K562 (cell line): ENCODE measurements around the gene VWA8. TPM values are rescaled to one million over a fixed set of nuclear protein-coding genes. Genes with fewer than 3 reads are reported as not detected.
"Not testable (repeated sequence)": the region's sequence is repeated elsewhere in the genome, so short reads cannot be mapped to it uniquely, and the experiment has no call there.

Experiments used
- ATAC-seq: fragments of 200-7000 bp; cut with Tn5 transposase; 3 replicates; pipeline ENCODE4 v1.9.1; 2020; ENCODE audit warnings: moderate library complexity
- BruUV-seq: library from RNA; stranded (reverse); fragments of 400-500 nt; replicated peaks from 2 replicates; lab custom pipeline; 2021; lab: Mats Ljungman, UMichigan
- CTCF ChIA-PET: fragments of 300-600 bp; formaldehyde crosslinking; extraction: SDS; loops from one replicate; lab custom pipeline; 2021; ENCODE audit warnings: low intra/inter-chr PET ratio; lab: Yijun Ruan, JAX
- POLR2A ChIA-PET: fragments of 300-600, 350-650 bp; sonication (Branson Sonifier 250); formaldehyde crosslinking; extraction: SDS; loops from one replicate; lab custom pipeline; 2021; ENCODE audit warnings: antibody characterized with exemption, inconsistent platforms; lab: Yijun Ruan, JAX
- DNase-seq, 4 experiments: peaks; one replicate each; pipeline versions ENCODE4 v3.0.0 to v3.0.0-alpha.2; 2011 to 2018; ENCODE audit warnings: low spot score in 3 of 4, mixed read lengths in 3 of 4; ENCODE audit errors: extremely low read depth in 1 of 4
- FAIRE-seq: peaks from 2 replicates; lab custom pipeline; 2011; peaks lifted over from hg19 to GRCh38; lab: Jason Lieb, UNC
- H2AFZ ChIP-seq: 2 replicates; pipeline ENCODE4 v1.6.0; 2011; ENCODE audit warnings: low read depth, low read length, control low read depth, inconsistent platforms
- H3K27ac ChIP-seq: fragments of 200-600 bp; 3 replicates; pipeline ENCODE4 v1.8.0; 2011; ENCODE audit warnings: low read depth, mild to moderate bottlenecking, control low read depth, inconsistent platforms, low read length, moderate library complexity, mixed read lengths; ENCODE audit errors: extremely low read depth
- H3K27me3 ChIP-seq, 2 experiments: fragments of 300-600 bp in 1 of 2; 2 replicates in 1 of 2; 3 replicates in 1 of 2; pipeline versions ENCODE4 v1.6.0 to v1.8.0; 2011; ENCODE audit warnings: inconsistent platforms in 2 of 2, low read length in 2 of 2, mild to moderate bottlenecking in 1 of 2, mixed read lengths in 1 of 2, moderate library complexity in 1 of 2; ENCODE audit not compliant: control insufficient read depth in 2 of 2, insufficient read depth in 2 of 2
- H3K36me3 ChIP-seq: fragments of 300-600 bp; 3 replicates; pipeline ENCODE4 v1.8.0; 2011; ENCODE audit warnings: mild to moderate bottlenecking, low read length, inconsistent platforms; ENCODE audit not compliant: control insufficient read depth, insufficient read depth
- H3K4me1 ChIP-seq, 2 experiments: fragments of 200-600 bp in 1 of 2; replicated peaks in 1 of 2; 2 replicates in 1 of 2; 3 replicates in 1 of 2; pipeline versions ENCODE4 v1.5.1 to v1.8.0; 2011; ENCODE audit warnings: inconsistent platforms in 2 of 2, low read length in 2 of 2, mild to moderate bottlenecking in 1 of 2, mixed read lengths in 1 of 2, moderate library complexity in 1 of 2; ENCODE audit not compliant: control insufficient read depth in 2 of 2, insufficient read depth in 2 of 2
- H3K4me2 ChIP-seq: 2 replicates; pipeline ENCODE4 v1.6.1; 2011; ENCODE audit warnings: low read length, control low read depth, inconsistent platforms, mixed read lengths; ENCODE audit not compliant: insufficient read depth
- H3K4me3 ChIP-seq: fragments of 200-600 bp; sonication (generic), shearing (Covaris generic); 2 replicates; pipeline ENCODE4 v1.5.1; 2016; ENCODE audit warnings: control low read depth, inconsistent platforms
- H3K79me2 ChIP-seq: fragments of 200-600 bp; 3 replicates; pipeline ENCODE4 v1.8.0; 2011; ENCODE audit warnings: low read length, inconsistent platforms; ENCODE audit not compliant: control insufficient read depth, insufficient read depth
- H3K9ac ChIP-seq, 2 experiments: 2 replicates each; pipeline versions ENCODE4 v1.6.0 to v1.6.1; 2011; ENCODE audit warnings: low read depth in 2 of 2, low read length in 2 of 2, control low read depth in 1 of 2, inconsistent platforms in 1 of 2, mild to moderate bottlenecking in 1 of 2, mixed read lengths in 1 of 2; ENCODE audit not compliant: insufficient read depth in 1 of 2
- H3K9me1 ChIP-seq: one replicate; pipeline ENCODE4 v1.6.0; 2011; ENCODE audit warnings: inconsistent platforms, mild to moderate bottlenecking, low read length, moderate library complexity; ENCODE audit not compliant: control insufficient read depth, insufficient read depth
- H3K9me3 ChIP-seq: replicated peaks from 2 replicates; pipeline ENCODE4 v1.5.1; 2011; ENCODE audit warnings: low read depth, low read length, inconsistent platforms; ENCODE audit not compliant: control insufficient read depth, insufficient read depth
- H4K20me1 ChIP-seq: replicated peaks from 2 replicates; pipeline ENCODE4 v1.6.1; 2011; ENCODE audit warnings: low read length, inconsistent platforms, mixed read lengths; ENCODE audit not compliant: control insufficient read depth, insufficient read depth
- CTCF ChIP-seq, 3 experiments: IDR thresholded peaks in 2 of 3; conservative IDR thresholded peaks in 1 of 3; 2 replicates each; pipeline ENCODE4 v1.5.1; 2011 to 2012; ENCODE audit warnings: low read length in 3 of 3, mild to moderate bottlenecking in 3 of 3, control low read depth in 2 of 3, improper control_type of control experiment in 1 of 3, inconsistent platforms in 1 of 3, low read depth in 1 of 3, mixed read lengths in 1 of 3, moderate library complexity in 1 of 3; ENCODE audit not compliant: insufficient read depth in 2 of 3
- ZNF282 ChIP-seq: sonication (generic); formaldehyde crosslinking; IDR thresholded peaks from 2 replicates; pipeline ENCODE4 v1.8.1; 2023; ENCODE audit warnings: missing genetic modification reagents
- ZNF316 ChIP-seq: fragments of 450-650 bp; IDR thresholded peaks from 2 replicates; pipeline ENCODE4 v1.6.1; 2016
- ZNF436 ChIP-seq: fragments of 250-450, 450-650 bp; sonication (Bioruptor Pico); formaldehyde crosslinking; IDR thresholded peaks from 2 replicates; pipeline ENCODE4 v1.7.0; 2020; ENCODE audit warnings: mild to moderate bottlenecking
- WGBS: fragments of 100-300 bp; shearing (Covaris generic); methylation state at CpG from one replicate; pipeline ENCODE4 v1.1.6; 2016; ENCODE audit warnings: low coverage, mixed read lengths; ENCODE audit not compliant: insufficient coverage; ENCODE audit errors: missing lambda C conversion rate; 5-methylcytosine and 5-hydroxymethylcytosine counted together
- in situ Hi-C: fragments of 300-500 bp; cut with MboI; formaldehyde crosslinking; loops from 4 replicates; pipeline ENCODE4 v1.15.0; 2018; ENCODE audit warnings: inconsistent platforms, mixed read lengths
- intact Hi-C: fragments of 100-400 bp; cut with micrococcal nuclease; formaldehyde crosslinking; loops from 2 replicates; pipeline ENCODE4 v1.14.2; 2022
- polyA plus RNA-seq, 8 experiments: library from polyadenylated mRNA; depleted of rRNA in 4 of 8; stranded (reverse) in 5 of 8; unstranded in 3 of 8; fragments of >200 nt; fragmentation: Nextera tagmentation in 2 of 8; fragmentation: Illumina TruSeq in 1 of 8; extraction: Ambion mirVana in 2 of 8; extraction: Trizol in 1 of 8; gene quantifications; 2 replicates each; pipeline versions ENCODE4 v1.2.1 to v1.2.3, GENCODE V29; 2011 to 2014; ENCODE audit warnings: inconsistent platforms in 1 of 8, missing spikeins in 1 of 8
- total RNA-seq, 7 experiments: library from RNA; depleted of rRNA in 6 of 7; stranded (reverse); fragments of >200 nt in 6 of 7; fragmentation: Illumina TruSeq in 2 of 7; extraction: Trizol in 2 of 7; gene quantifications; 2 replicates each; pipeline versions ENCODE4 v1.2.1 to v1.2.3, GENCODE V29; 2011 to 2021; ENCODE audit warnings: low replicate concordance in 1 of 7

Gene VWA8
- total and polyA plus RNA-seq, 9 of the 15 experiments (the other 6 are each of a cell fraction or from before 2014, with no cell fraction given) = 2.1 to 18.5 (median 13.3) TPM

- Histone ChIP-seq H3K27ac (no peak overlapping the region), H3K27me3 (no peaks in the 10 kb centered on the region), H3K36me3 (no peaks in the 10 kb centered on the region), H3K9me3 (no peaks in the 10 kb centered on the region), H4K20me1 (no peaks in the 10 kb centered on the region), H3K9me1 (no peaks in the 10 kb centered on the region), H3K79me2 (no peaks in the 10 kb centered on the region), H3K4me1 (no peaks in the 10 kb centered on the region), H3K4me3 (no peak overlapping the region), H3K4me2 (no peak overlapping the region), H3K9ac (no peak overlapping the region), H2AFZ (no peak overlapping the region)
- POLR2A ChIA-PET = no interaction called here
- CTCF ChIA-PET = no interaction called here
- in situ Hi-C loops = no loop called here
- peak in 3 of 4 experiments; percentile 11 to 25 (median 24) for DNase-seq
- WGBS = 46% methylated on average over 3 of the region's 3 CpGs
- ATAC-seq = 0 out of 3 replicates have a peak, but pooled peaks have one; percentile 47
- intact Hi-C loops = no loop called here
- BruUV-seq = no TSS peak
- no peak for FAIRE-seq
- TF ChIP-seq ZNF282 (CRISPR knock-in tag) = no peak
- TF ChIP-seq CTCF (IDR thresholded peaks at IDR 0.05 in 2 of 3, conservative IDR thresholded peaks at IDR 0.05 in 1 of 3; ENCODE audit: insufficient read depth in 2 of 3, low read depth in 1 of 3, low read length in 3 of 3) = peak in 1 of 3 experiments; percentile 34; a peak in 1 of 6 replicates
These were observed 311.2 kb downstream of the VWA8 start for GRCh38 chr13:41649659-41650058.

DNA sequence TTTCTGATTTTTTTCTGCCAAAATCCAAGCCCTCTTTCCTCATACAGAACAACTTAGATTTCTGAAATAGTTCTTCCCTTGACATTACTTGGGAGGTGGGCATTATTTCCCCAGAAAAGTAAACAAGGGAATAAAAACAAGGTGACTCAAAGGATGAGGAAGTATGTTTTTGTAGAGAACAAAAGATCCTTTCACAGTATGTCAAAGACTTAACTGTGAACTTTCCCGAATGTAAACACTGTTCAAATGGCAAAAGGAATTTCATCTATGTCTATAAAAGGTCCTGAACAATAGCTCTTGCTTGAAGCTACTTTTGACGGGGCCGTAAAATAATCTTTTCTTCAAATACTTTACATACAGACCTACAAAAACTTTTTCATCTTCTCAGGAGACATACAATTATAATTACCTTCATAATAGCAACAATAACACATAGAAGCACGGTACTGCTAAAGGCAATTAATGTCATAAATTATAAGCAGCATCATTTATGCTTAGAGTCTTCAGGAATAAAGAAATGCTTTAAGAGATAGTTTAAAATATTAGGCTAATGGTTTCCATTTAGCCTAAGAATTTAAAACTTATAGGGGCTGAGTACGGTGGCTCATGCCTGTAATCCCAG is 312.5 kb downstream of the VWA8 start:
- POLR2A ChIA-PET = no interaction called here
- Histone ChIP-seq H3K9me3 (no peaks in the 10 kb centered on the region), H3K4me1 (no peaks in the 10 kb centered on the region), H3K27me3 (no peaks in the 10 kb centered on the region), H3K27ac (no peak overlapping the region), H3K9ac (no peak overlapping the region), H3K4me3 (no peak overlapping the region), H3K79me2 (no peaks in the 10 kb centered on the region), H3K9me1 (no peaks in the 10 kb centered on the region), H3K4me2 (no peak overlapping the region), H3K36me3 (no peaks in the 10 kb centered on the region), H4K20me1 (no peaks in the 10 kb centered on the region), H2AFZ (no peak overlapping the region)
- CTCF ChIA-PET = no interaction called here
- in situ Hi-C loops (no loop called here), intact Hi-C loops (no loop called here)
- DNase-seq (no peak), ATAC-seq (no peak), FAIRE-seq (no peak)
- no TSS peak for BruUV-seq
- WGBS = 82% methylated on average over 5 of the region's 5 CpGs
- no peak for TF ChIP-seq ZNF316
- no peak for TF ChIP-seq ZNF436 (CRISPR knock-in tag)

DNA sequence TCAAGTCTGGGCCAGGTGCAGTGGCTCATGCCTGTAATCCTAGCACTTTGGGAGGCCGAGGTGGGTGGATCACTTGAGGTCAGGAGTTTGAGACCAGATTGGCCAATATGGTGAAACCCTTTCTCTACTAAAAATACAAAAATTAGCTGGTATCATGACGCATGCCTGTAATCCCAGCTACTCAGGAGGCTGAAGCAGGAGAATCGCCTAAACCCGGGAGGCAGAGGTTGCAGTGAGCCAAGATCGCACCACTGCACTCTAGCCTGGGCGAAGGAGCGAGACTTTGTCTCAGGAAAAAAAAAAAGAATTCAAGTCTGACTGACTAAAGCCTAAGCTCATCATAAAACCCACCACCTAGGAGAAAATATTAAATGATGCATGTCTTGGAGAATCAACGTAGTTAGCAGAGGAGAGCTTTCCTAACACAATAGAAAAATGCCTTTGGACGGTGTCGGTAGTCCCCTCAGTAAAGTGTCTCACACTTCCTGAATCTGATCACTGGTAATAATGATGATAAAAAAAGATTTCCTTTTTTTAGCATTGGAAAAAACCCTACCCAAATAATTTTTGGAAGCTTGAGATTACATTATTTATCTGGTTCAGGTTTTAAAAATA is 313.1 kb downstream of the VWA8 start:
- FAIRE-seq, H3K4me1 ChIP-seq, H3K9me3 ChIP-seq, H3K4me3 ChIP-seq, H3K27ac ChIP-seq, H3K27me3 ChIP-seq, H2AFZ ChIP-seq, H3K36me3 ChIP-seq, ATAC-seq, H3K9me1 ChIP-seq, H3K79me2 ChIP-seq, H4K20me1 ChIP-seq, H3K4me2 ChIP-seq, H3K9ac ChIP-seq, CTCF ChIA-PET, DNase-seq, in situ Hi-C loops, BruUV-seq, intact Hi-C loops: not testable (repeated sequence)
- POLR2A ChIA-PET = interaction anchor here (1.1 kb wide), 1 partner anchor 189 kb away, joined by 3 read pairs; no protein-coding TSS in a partner anchor
- WGBS = 89% methylated on average over 9 of the region's 10 CpGs
